Vein endothelial cell (primary cell): ENCODE data around the gene SLC9A6. TPM values are rescaled to one million over a fixed set of nuclear protein-coding genes. Genes with fewer than 3 reads are reported as not detected.

Experiments
- total RNA-seq: library from RNA; depleted of rRNA; stranded (reverse); fragments of >200 nt; gene quantifications from 2 replicates; pipeline ENCODE4 v1.2.3, GENCODE V29; 2012

SLC9A6 gene
- 16.0 and 16.7 TPM in 2 replicates for total RNA-seq

DNA sequence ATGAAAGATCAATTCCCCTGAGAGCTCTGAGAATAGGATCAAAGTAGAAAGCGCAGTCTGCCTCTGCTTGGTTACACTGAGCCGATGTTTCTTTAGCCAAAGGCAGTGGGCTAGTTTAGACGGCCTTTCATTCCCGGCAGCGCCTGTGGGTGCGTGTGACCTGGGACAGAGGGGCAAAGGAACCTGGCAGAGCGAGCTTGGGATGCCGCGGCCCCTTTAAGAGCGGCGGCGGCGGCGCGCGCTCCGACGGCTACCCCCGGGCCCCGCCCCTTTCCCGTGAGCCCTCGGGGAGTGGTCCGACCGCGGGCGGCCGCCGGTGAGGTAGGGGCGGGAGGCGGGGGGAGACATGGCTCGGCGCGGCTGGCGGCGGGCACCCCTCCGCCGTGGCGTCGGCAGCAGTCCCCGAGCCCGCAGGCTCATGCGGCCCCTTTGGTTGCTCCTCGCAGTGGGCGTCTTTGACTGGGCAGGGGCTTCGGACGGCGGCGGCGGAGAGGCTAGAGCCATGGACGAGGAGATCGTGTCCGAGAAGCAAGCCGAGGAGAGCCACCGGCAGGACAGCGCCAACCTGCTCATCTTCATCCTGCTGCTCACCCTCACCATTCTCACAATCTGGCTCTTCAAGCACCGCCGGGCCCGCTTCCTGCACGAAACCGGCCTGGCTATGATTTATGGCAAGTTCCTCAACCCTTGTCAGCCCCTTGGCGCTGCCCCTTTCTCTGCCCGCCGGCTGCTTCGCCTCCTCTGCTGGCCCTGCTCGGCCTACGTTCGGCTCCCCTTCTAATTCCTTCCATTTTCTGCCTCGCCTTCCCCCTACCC lies at the start of gene SLC9A6:
TSS of gene SLC9A6 (plus strand) at position 279 of the 816 bp plus-strand sequence. CDS start at position 503, 224 bp downstream.

DNA sequence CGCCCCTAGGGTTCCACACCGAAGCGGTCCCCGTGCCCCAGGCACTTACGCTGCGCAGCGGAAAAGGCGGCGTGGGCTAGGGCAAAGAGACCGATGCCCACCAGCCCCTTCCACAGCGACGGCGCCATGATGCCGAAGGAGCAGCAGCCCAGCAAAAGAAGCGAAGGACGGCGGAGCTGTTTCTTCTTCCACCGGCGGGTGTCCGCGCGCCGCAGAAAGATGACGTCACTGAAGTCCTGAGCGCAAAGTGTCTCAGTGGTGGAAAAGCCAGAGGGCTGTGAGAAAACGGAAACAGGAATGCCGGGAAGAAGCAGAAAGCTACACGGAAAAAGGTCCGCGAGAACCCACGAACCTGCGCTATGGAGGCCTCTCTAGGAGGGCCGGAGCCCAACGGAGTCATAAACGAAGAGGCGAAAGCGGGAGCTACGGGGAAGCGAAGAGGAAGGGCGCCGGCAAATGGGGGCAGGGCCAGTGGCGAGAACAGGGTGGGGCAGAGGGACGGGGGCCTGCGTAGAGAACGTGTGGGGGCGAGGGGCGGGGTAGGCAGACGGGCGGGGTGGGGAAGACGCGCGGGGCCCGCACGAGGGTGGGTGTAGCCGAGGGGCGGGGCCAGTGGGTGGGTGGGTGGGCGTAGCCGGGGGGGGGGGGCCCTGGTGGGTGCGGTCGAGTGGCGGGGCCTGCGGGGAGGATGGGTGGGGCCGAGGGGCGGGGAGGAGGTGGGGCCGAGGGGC lies 11.5 kb upstream of the SLC9A6 start, which contains the start of gene MMGT1:
TSS of gene MMGT1 (minus strand) at position 441 of the 731 bp plus-strand sequence. CDS start at position 128, 313 bp downstream.

Other genes with a start within 250 kb of the SLC9A6 start
- not detected in 2 replicates for gene CT45A3, start 217.2 kb upstream of the SLC9A6 start, total RNA-seq
- not detected in 2 replicates for gene CT45A5, start 199.9 kb upstream of the SLC9A6 start, total RNA-seq
- gene CT45A6, start 182.6 kb upstream of the SLC9A6 start, total RNA-seq, result not detected in 2 replicates
- not detected in 2 replicates for gene CT45A2, start 165.4 kb upstream of the SLC9A6 start, total RNA-seq
- gene CT45A7, start 148.2 kb upstream of the SLC9A6 start, total RNA-seq, result not detected in 2 replicates
- not detected in 2 replicates for gene CT45A8, start 130.9 kb upstream of the SLC9A6 start, total RNA-seq
- gene CT45A9, start 113.6 kb upstream of the SLC9A6 start, total RNA-seq, result not detected in 2 replicates
- gene CT45A10, start 92.0 kb upstream of the SLC9A6 start, total RNA-seq, result not detected in 2 replicates
- gene SAGE1, start 91.7 kb upstream of the SLC9A6 start, total RNA-seq, result not detected in 2 replicates
- gene MMGT1, start 11.4 kb upstream of the SLC9A6 start, total RNA-seq, result 18.9 and 20.7 TPM in 2 replicates
- gene FHL1, start 162.1 kb downstream of the SLC9A6 start, total RNA-seq, result 49.2 and 60.8 TPM in 2 replicates